Measurements from ENCODE around the gene DIPK2A.

DNA sequence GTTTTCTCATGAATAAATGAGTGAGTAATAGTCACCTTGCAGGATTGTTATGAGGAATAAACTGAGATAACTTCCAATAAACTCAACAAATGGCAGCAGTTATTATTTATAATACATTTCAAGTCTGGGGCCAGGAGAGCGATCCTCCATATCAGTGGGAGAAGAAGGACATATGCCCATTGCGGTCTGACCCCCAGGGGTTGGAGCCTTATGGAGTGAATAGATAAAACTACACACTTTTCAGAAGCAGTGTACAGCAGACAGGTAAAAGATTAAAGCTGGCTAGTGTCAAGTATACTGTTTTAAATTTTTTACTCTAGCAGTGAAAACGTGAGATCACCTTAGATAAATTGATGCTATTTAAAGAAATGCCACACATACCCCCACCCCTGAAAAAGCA is 43.5 kb downstream of the DIPK2A start:
- TF ChIP-seq, protein P1, sequence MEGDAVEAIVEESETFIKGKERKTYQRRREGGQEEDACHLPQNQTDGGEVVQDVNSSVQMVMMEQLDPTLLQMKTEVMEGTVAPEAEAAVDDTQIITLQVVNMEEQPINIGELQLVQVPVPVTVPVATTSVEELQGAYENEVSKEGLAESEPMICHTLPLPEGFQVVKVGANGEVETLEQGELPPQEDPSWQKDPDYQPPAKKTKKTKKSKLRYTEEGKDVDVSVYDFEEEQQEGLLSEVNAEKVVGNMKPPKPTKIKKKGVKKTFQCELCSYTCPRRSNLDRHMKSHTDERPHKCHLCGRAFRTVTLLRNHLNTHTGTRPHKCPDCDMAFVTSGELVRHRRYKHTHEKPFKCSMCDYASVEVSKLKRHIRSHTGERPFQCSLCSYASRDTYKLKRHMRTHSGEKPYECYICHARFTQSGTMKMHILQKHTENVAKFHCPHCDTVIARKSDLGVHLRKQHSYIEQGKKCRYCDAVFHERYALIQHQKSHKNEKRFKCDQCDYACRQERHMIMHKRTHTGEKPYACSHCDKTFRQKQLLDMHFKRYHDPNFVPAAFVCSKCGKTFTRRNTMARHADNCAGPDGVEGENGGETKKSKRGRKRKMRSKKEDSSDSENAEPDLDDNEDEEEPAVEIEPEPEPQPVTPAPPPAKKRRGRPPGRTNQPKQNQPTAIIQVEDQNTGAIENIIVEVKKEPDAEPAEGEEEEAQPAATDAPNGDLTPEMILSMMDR (IDR thresholded peaks at IDR 0.05; ENCODE audit: extremely low read depth in 1 of 2, insufficient read depth in 1 of 2, low read depth in 1 of 2, low read length in 2 of 2), result no peak
- TF ChIP-seq EZH2 (IDR thresholded peaks at IDR 0.05; ENCODE audit: borderline replicate concordance, low read depth, low read length, severe bottlenecking) (no peak), POLR2A (IDR thresholded peaks at IDR 0.05; ENCODE audit: low read depth, low read length) (no peak)
